SK-N-SH (cell line): ENCODE results near the gene ADTRP. TPM values are rescaled to one million over a fixed set of nuclear protein-coding genes. Genes with fewer than 3 reads are reported as not detected.

Experiments
- CTCF ChIA-PET: fragments of 300-600, 350-600 bp; formaldehyde crosslinking; extraction: SDS; loops from one replicate; lab custom pipeline; 2021; lab: Yijun Ruan, JAX
- POLR2A ChIA-PET: fragments of 350-600 bp; sonication (Branson Sonifier 250); formaldehyde crosslinking; extraction: SDS; loops from one replicate; lab custom pipeline; 2020; ENCODE audit warnings: antibody characterized with exemption, inconsistent platforms; lab: Yijun Ruan, JAX
- DNase-seq: peaks from one replicate; pipeline ENCODE4 v3.0.0; 2012
- H2AFZ ChIP-seq: fragments of 200-600 bp; sonication (generic); 2 replicates; pipeline ENCODE4 v1.8.1; 2016; ENCODE audit warnings: antibody characterized with exemption, mild to moderate bottlenecking, low read depth
- H3F3A ChIP-seq: fragments of 200-600 bp; sonication (generic); replicated peaks from 2 replicates; pipeline ENCODE3; 2016; ENCODE audit warnings: antibody characterized with exemption, mild to moderate bottlenecking; ENCODE audit not compliant: insufficient read depth
- H3K27ac ChIP-seq, 2 experiments: fragments of 200-500 bp in 1 of 2; fragments of 200-600 bp in 1 of 2; sonication (Bioruptor generic) in 1 of 2; sonication (generic), shearing (Covaris generic) in 1 of 2; 2 replicates each; pipeline versions ENCODE4 v1.5.1 to v1.6.1; 2014 to 2016; ENCODE audit warnings: low read depth in 2 of 2, inconsistent platforms in 1 of 2, low read length in 1 of 2, mild to moderate bottlenecking in 1 of 2, mixed read lengths in 1 of 2
- H3K27me3 ChIP-seq: fragments of 200-600 bp; sonication (generic), shearing (Covaris generic); 2 replicates; pipeline ENCODE4 v1.6.1; 2016; ENCODE audit warnings: mixed run types; ENCODE audit not compliant: insufficient read depth
- H3K36me3 ChIP-seq, 2 experiments: fragments of 200-500 bp in 1 of 2; fragments of 200-600 bp in 1 of 2; sonication (Bioruptor generic) in 1 of 2; sonication (generic) in 1 of 2; replicated peaks in 1 of 2; 2 replicates each; pipeline versions ENCODE3 to v1.5.1; 2014 to 2016; ENCODE audit warnings: low read length in 1 of 2, mild to moderate bottlenecking in 1 of 2; ENCODE audit not compliant: insufficient read depth in 2 of 2, control insufficient read depth in 1 of 2
- H3K4me1 ChIP-seq, 2 experiments: fragments of 200-500 bp in 1 of 2; fragments of 200-600 bp in 1 of 2; sonication (Bioruptor generic) in 1 of 2; sonication (generic), shearing (Covaris generic) in 1 of 2; 2 replicates each; pipeline versions ENCODE4 v1.5.1 to v1.6.1; 2014 to 2016; ENCODE audit warnings: low read depth in 1 of 2, low read length in 1 of 2, mixed run types in 1 of 2; ENCODE audit not compliant: insufficient read depth in 2 of 2, control insufficient read depth in 1 of 2
- H3K4me2 ChIP-seq: fragments of 200-600 bp; sonication (generic), shearing (Covaris generic); 2 replicates; pipeline ENCODE4 v1.6.1; 2017; ENCODE audit warnings: mixed run types
- H3K4me3 ChIP-seq, 2 experiments: fragments of 200-500 bp in 1 of 2; fragments of 200-600 bp in 1 of 2; sonication (Bioruptor generic) in 1 of 2; sonication (generic), shearing (Covaris generic) in 1 of 2; 2 replicates each; pipeline versions ENCODE4 v1.5.1 to v1.8.1; 2014 to 2016; ENCODE audit warnings: low read depth in 2 of 2, inconsistent platforms in 1 of 2, low read length in 1 of 2, mild to moderate bottlenecking in 1 of 2, mixed read lengths in 1 of 2, moderate library complexity in 1 of 2
- H3K79me2 ChIP-seq: fragments of 200-600 bp; sonication (generic); 2 replicates; pipeline ENCODE4 v1.8.1; 2017; ENCODE audit warnings: mild to moderate bottlenecking; ENCODE audit not compliant: insufficient read depth
- H3K9ac ChIP-seq: fragments of 200-600 bp; sonication (generic); 2 replicates; pipeline ENCODE4 v1.6.1; 2017; ENCODE audit warnings: mixed run types
- H3K9me2 ChIP-seq: fragments of 200-600 bp; sonication (generic); 2 replicates; pipeline ENCODE4 v1.6.1; 2017; ENCODE audit warnings: mixed run types
- H3K9me3 ChIP-seq: fragments of 200-600 bp; sonication (generic); 2 replicates; pipeline ENCODE4 v1.6.1; 2017; ENCODE audit warnings: mixed run types, mild to moderate bottlenecking, moderate library complexity
- H4K20me1 ChIP-seq: fragments of 200-600 bp; sonication (generic); 2 replicates; pipeline ENCODE4 v1.6.1; 2017; ENCODE audit warnings: mild to moderate bottlenecking, mixed run types; ENCODE audit not compliant: insufficient read depth
- ELF1 ChIP-seq: IDR thresholded peaks from 2 replicates; pipeline ENCODE4 v1.4.0; 2012
- EP300 ChIP-seq, 2 experiments: IDR thresholded peaks; 2 replicates each; pipeline versions ENCODE4 v1.4.0 to v1.6.1; 2012; ENCODE audit warnings: borderline replicate concordance in 1 of 2, low read depth in 1 of 2, low read length in 1 of 2
- EZH2phosphoT487 ChIP-seq: fragments of 200-600 bp; sonication (generic); IDR thresholded peaks from 2 replicates; pipeline ENCODE4 v1.6.1; 2017; ENCODE audit warnings: low read depth, mixed run types, mild to moderate bottlenecking, antibody characterized with exemption, moderate library complexity, borderline replicate concordance
- FOSL2 ChIP-seq: IDR thresholded peaks from 2 replicates; pipeline ENCODE4 v1.4.0; 2012; ENCODE audit warnings: low read depth, mild to moderate bottlenecking, moderate library complexity, borderline replicate concordance
- GABPA ChIP-seq: IDR thresholded peaks from 2 replicates; pipeline ENCODE4 v1.4.0; 2012; ENCODE audit warnings: low read depth, mild to moderate bottlenecking
- NFIC ChIP-seq: IDR thresholded peaks from 2 replicates; pipeline ENCODE4 v1.4.0; 2012; ENCODE audit warnings: borderline replicate concordance
- NRF1 ChIP-seq: IDR thresholded peaks from 2 replicates; pipeline ENCODE4 v1.6.1; 2012; ENCODE audit warnings: low read depth, mild to moderate bottlenecking, low read length
- RAD21 ChIP-seq: IDR thresholded peaks from 2 replicates; pipeline ENCODE4 v1.6.1; 2012; ENCODE audit warnings: mild to moderate bottlenecking, low read length
- RCOR1 ChIP-seq: fragments of 150-350 bp; IDR thresholded peaks from 2 replicates; pipeline ENCODE4 v1.6.1; 2017; ENCODE audit warnings: antibody characterized with exemption, low read length
- RFX5 ChIP-seq: IDR thresholded peaks from 2 replicates; pipeline ENCODE4 v1.6.1; 2012; ENCODE audit warnings: mild to moderate bottlenecking, improper control_type of control experiment, low read length
- RXRA ChIP-seq: IDR thresholded peaks from 2 replicates; pipeline ENCODE4 v1.4.0; 2012; ENCODE audit warnings: low read depth, mild to moderate bottlenecking, borderline replicate concordance
- TAF1 ChIP-seq: IDR thresholded peaks from 2 replicates; pipeline ENCODE4 v1.6.1; 2012; ENCODE audit warnings: low read depth, mild to moderate bottlenecking, low read length, moderate library complexity, borderline replicate concordance
- WGBS: methylation state at CpG from one replicate; pipeline ENCODE4 v1.1.6; 2017; ENCODE audit warnings: low lambda C conversion rate; 5-methylcytosine and 5-hydroxymethylcytosine counted together
- polyA plus RNA-seq, 3 experiments: library from polyadenylated mRNA; depleted of rRNA; stranded (reverse); fragments of >200 nt; gene quantifications; 2 replicates each; pipeline ENCODE4 v1.2.3, GENCODE V29; 2012
- TF ChIP-seq, protein P1 (sequence below): IDR thresholded peaks from 2 replicates; pipeline ENCODE4 v1.4.0; 2012; ENCODE audit warnings: low read depth
- TF ChIP-seq, protein P2 (sequence below): fragments of 150-350 bp; IDR thresholded peaks from 2 replicates; pipeline ENCODE4 v1.6.1; 2017; ENCODE audit warnings: antibody characterized with exemption, low read length, low read depth, borderline replicate concordance
- TF ChIP-seq, protein P3 (sequence below): IDR thresholded peaks from 2 replicates; pipeline ENCODE4; 2012
- TF ChIP-seq, protein P4 (sequence below): fragments of 150-350 bp; IDR thresholded peaks from 2 replicates; pipeline ENCODE4 v1.6.1; 2016; ENCODE audit warnings: mild to moderate bottlenecking, low read depth, low read length
- TF ChIP-seq, protein P5 (sequence below): fragments of 200-600 bp; sonication (generic); IDR thresholded peaks from 2 replicates; pipeline ENCODE4 v1.6.1; 2017; ENCODE audit warnings: antibody characterized with exemption, mild to moderate bottlenecking, moderate library complexity

ADTRP gene
- polyA plus RNA-seq, 1 of the 3 experiments (the other 2 are of a cell fraction): 0.84 TPM

DNA sequence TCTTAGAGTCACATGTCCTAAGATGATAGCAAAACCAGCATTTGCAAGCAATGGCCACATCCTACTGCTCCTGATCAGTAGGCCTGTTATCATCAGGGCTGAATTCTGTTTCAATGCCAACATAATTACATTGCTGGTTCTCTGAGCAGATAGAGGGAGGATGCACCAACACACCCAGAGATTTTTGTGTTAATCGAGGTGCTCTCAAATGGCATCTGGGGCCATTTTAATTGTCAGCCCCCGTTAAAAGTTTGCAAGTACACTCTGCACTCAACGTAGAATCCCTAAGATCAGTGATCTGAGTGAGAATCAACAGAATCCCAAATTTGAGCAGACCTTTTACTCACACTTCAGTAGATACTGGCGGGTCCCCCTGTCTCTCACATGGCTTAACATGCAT, 24.8 kb downstream of the ADTRP start:
- Histone ChIP-seq H3F3A (no peaks in the 10 kb centered on the region), H3K27ac (no peak overlapping the region), H3K4me2 (no peak overlapping the region), H3K4me3 (no peak overlapping the region), H3K27me3 (no peaks in the 10 kb centered on the region), H3K79me2 (no peaks in the 10 kb centered on the region), H4K20me1 (no peaks in the 10 kb centered on the region), H3K9ac (no peak overlapping the region), H3K9me3 (no peaks in the 10 kb centered on the region), H3K36me3 (no peaks in the 10 kb centered on the region), H2AFZ (no peak overlapping the region), H3K4me1 (peaks cover 0 to 7% of the 10 kb centered on the region in 2 experiments; a peak in 1 of 4 replicates), H3K9me2 (no peaks in the 10 kb centered on the region)
- CTCF ChIA-PET: no interaction called here
- POLR2A ChIA-PET: no interaction called here
- 88% methylated on average over 3 of the region's 4 CpGs for WGBS
- DNase-seq: no peak
- TF ChIP-seq, protein P1, sequence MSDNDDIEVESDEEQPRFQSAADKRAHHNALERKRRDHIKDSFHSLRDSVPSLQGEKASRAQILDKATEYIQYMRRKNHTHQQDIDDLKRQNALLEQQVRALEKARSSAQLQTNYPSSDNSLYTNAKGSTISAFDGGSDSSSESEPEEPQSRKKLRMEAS: no peak
- TF ChIP-seq RXRA: no peak
- no peak for TF ChIP-seq NFIC
- no peak for TF ChIP-seq EP300 (IDR thresholded peaks at IDR 0.05; ENCODE audit: borderline replicate concordance in 1 of 2, low read depth in 1 of 2, low read length in 1 of 2)
- TF ChIP-seq RFX5: no peak
- no peak for TF ChIP-seq GABPA
- no peak for TF ChIP-seq RAD21
- TF ChIP-seq FOSL2: no peak
- TF ChIP-seq, protein P2, sequence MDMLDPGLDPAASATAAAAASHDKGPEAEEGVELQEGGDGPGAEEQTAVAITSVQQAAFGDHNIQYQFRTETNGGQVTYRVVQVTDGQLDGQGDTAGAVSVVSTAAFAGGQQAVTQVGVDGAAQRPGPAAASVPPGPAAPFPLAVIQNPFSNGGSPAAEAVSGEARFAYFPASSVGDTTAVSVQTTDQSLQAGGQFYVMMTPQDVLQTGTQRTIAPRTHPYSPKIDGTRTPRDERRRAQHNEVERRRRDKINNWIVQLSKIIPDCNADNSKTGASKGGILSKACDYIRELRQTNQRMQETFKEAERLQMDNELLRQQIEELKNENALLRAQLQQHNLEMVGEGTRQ: no peak
- TF ChIP-seq NRF1: no peak
- TF ChIP-seq, protein P3, sequence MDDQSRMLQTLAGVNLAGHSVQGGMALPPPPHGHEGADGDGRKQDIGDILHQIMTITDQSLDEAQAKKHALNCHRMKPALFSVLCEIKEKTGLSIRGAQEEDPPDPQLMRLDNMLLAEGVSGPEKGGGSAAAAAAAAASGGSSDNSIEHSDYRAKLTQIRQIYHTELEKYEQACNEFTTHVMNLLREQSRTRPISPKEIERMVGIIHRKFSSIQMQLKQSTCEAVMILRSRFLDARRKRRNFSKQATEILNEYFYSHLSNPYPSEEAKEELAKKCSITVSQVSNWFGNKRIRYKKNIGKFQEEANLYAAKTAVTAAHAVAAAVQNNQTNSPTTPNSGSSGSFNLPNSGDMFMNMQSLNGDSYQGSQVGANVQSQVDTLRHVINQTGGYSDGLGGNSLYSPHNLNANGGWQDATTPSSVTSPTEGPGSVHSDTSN: no peak
- no peak for TF ChIP-seq TAF1
- no peak for TF ChIP-seq ELF1
- TF ChIP-seq, protein P4, sequence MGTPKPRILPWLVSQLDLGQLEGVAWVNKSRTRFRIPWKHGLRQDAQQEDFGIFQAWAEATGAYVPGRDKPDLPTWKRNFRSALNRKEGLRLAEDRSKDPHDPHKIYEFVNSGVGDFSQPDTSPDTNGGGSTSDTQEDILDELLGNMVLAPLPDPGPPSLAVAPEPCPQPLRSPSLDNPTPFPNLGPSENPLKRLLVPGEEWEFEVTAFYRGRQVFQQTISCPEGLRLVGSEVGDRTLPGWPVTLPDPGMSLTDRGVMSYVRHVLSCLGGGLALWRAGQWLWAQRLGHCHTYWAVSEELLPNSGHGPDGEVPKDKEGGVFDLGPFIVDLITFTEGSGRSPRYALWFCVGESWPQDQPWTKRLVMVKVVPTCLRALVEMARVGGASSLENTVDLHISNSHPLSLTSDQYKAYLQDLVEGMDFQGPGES: no peak

DNA sequence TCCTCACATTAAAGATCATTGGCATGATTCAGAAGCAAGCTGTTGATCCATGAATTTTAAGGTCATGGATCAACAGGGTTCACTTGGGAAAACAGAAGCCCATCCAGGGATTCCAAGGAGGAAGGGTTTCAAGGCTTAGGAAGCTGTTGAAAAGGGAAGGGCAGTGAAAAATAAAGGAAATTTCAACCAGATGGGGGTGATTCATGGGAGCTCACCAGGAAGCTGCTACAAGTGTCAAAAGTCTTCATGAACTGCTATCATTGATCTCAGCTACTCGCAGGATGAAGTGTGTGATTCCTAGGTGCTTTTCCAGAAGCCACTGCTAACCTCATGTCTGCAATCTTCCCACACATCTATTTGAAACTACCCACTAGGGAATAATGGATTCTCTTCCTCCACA, 26.2 kb downstream of the ADTRP start:
- POLR2A ChIA-PET: no interaction called here
- Histone ChIP-seq H3K9me2 (no peaks in the 10 kb centered on the region), H3K9me3 (no peaks in the 10 kb centered on the region), H3K27ac (no peak overlapping the region), H3K4me3 (no peak overlapping the region), H3K9ac (no peak overlapping the region), H3K4me2 (no peak overlapping the region), H3F3A (no peaks in the 10 kb centered on the region), H3K79me2 (no peaks in the 10 kb centered on the region), H4K20me1 (no peaks in the 10 kb centered on the region), H3K4me1 (peaks cover 0 to 7% of the 10 kb centered on the region in 2 experiments; a peak in 1 of 4 replicates), H2AFZ (no peak overlapping the region), H3K36me3 (no peaks in the 10 kb centered on the region), H3K27me3 (no peaks in the 10 kb centered on the region)
- no peak for TF ChIP-seq GABPA
- TF ChIP-seq, protein P3: no peak
- TF ChIP-seq, protein P4: no peak
- no peak for TF ChIP-seq RXRA
- TF ChIP-seq, protein P5, sequence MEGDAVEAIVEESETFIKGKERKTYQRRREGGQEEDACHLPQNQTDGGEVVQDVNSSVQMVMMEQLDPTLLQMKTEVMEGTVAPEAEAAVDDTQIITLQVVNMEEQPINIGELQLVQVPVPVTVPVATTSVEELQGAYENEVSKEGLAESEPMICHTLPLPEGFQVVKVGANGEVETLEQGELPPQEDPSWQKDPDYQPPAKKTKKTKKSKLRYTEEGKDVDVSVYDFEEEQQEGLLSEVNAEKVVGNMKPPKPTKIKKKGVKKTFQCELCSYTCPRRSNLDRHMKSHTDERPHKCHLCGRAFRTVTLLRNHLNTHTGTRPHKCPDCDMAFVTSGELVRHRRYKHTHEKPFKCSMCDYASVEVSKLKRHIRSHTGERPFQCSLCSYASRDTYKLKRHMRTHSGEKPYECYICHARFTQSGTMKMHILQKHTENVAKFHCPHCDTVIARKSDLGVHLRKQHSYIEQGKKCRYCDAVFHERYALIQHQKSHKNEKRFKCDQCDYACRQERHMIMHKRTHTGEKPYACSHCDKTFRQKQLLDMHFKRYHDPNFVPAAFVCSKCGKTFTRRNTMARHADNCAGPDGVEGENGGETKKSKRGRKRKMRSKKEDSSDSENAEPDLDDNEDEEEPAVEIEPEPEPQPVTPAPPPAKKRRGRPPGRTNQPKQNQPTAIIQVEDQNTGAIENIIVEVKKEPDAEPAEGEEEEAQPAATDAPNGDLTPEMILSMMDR: no peak
- TF ChIP-seq NRF1: no peak
- TF ChIP-seq EZH2phosphoT487: no peak
- TF ChIP-seq NFIC: no peak
- TF ChIP-seq RCOR1: no peak
- WGBS: 50% methylated on average over 1 of the region's 1 CpG
- DNase-seq: no peak
- CTCF ChIA-PET: interaction anchor here (1.3 kb wide), 1 partner anchor 13 kb away, joined by 4 read pairs; no protein-coding TSS in a partner anchor
